Stomach (tissue), 4 donors: ENCODE data around the gene PTGR1.

ENCODE experiments used
- CTCF ChIP-seq, 7 experiments: fragments of 450-650 bp in 4 of 7; fragments of 200-600 bp in 3 of 7; sonication (generic) in 3 of 7; IDR thresholded peaks; one replicate each; pipeline ENCODE4 v1.5.1; 2016 to 2019; ENCODE audit warnings: antibody characterized with exemption in 7 of 7, control low read depth in 2 of 7, mild to moderate bottlenecking in 1 of 7
- EP300 ChIP-seq: sonication (generic); formaldehyde crosslinking; IDR thresholded peaks from one replicate; pipeline ENCODE4 v1.6.1; 2017; ENCODE audit warnings: antibody characterized with exemption
- POLR2A ChIP-seq, 4 donors: fragments of 450-650 bp; IDR thresholded peaks; one replicate each; pipeline ENCODE4 v1.6.1; 2016; ENCODE audit warnings: antibody characterized with exemption in 4 of 4, control low read depth in 2 of 4, mild to moderate bottlenecking in 1 of 4, moderate library complexity in 1 of 4
- POLR2AphosphoS5 ChIP-seq, 3 donors: sonication (generic); formaldehyde crosslinking; IDR thresholded peaks; one replicate each; pipeline ENCODE4 v1.6.1; 2016; ENCODE audit warnings: antibody characterized with exemption in 3 of 3

- TF ChIP-seq POLR2AphosphoS5 (IDR thresholded peaks at IDR 0.05) (no peak), POLR2A (IDR thresholded peaks at IDR 0.05) (no peak), CTCF (IDR thresholded peaks at IDR 0.05) (no peak), EP300 (no peak)
These were observed 50.8 kb downstream of the PTGR1 start for GRCh38 chr9:111548623-111549022.
